Hematopoietic multipotent progenitor cell treated with erythropoietin and hydrocortisone succinate and interleukin-3 and kit ligand, for 8 days (in vitro differentiated cells): ENCODE data around the gene LRRC56.

Experiments used
- DNase-seq: peaks from one replicate; pipeline ENCODE4 v3.0.0-alpha.2; 2015

LRRC56 gene

GRCh38 chr11:575996-576768 lies 38.9 kb downstream of the LRRC56 start, which contains the start of gene PHRF1:
Gene PHRF1, plus strand, starts transcription at chr11:576470. Its CDS starts 5,043 bp downstream, at chr11:581513.
- DNase-seq: peak; percentile 94

DNA sequence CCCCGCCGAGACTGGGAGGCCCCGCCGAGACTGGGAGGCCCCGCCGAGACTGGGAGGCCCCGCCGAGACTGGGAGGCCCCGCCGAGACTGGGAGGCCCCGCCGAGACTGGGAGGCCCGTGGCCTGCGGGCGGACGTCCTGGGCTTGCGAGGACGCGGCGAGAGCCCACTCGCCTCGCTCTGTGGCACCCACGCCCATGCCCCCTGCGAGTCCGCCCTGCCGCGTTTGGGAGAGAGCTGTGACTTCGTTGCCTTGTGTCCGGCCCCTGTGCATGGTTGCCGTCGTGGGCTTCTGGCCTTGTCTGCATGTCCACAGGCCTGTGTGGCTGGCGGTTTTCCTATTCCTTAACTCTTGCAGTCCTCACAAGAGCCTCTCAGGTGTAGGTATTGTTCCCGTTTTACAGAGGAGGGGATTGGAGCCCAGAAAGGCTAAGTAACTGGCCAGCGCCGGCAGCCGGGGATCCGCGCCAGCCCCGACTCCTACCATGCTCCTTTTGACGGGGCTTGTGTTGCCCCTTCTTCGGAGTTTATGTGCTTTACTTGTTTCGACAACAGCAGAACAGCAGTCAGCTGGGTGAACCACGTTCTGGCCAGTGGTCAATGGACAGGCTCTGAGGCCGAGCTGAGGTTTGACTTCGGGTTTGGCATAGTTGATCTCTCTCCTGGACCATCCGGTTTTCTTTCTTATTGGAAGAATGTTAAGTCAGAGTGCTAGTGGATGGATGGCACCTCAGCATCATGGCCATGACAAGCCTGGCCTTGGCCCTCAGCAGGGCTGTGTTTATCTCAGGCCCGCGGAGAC lies 39.7 kb downstream of the LRRC56 start:
- DNase-seq: no peak

GRCh38 chr11:577611-577894 lies 40.2 kb downstream of the LRRC56 start:
- no peak for DNase-seq

- no peak for DNase-seq
Measured at GRCh38 chr11:578276-579035, 41.1 kb downstream of the LRRC56 start.

GRCh38 chr11:579830-580601 lies 42.7 kb downstream of the LRRC56 start:
- DNase-seq: no peak

GRCh38 chr11:581342-581741 lies 44.0 kb downstream of the LRRC56 start:
- DNase-seq: no peak

DNA sequence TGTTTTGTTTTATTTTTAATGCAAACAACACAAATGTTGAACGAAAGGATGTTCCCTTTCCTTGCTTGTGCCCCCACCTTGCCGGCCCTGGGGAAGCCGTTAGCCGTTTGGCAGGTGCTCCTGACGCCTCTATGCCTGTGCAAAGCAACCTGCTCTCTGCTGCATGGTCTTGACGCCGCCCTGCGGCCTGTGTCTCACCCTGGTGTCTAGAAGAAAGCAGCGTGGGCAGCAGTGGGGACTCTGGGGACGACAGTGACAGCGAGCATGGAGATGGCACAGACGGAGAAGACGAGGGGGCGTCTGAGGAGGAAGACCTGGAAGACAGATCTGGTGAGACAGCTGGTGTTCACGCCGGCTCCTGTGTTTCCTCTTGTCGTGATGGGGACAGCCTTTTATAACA lies 44.4 kb downstream of the LRRC56 start:
- no peak for DNase-seq

GRCh38 chr11:584287-584686 lies 47.0 kb downstream of the LRRC56 start:
- DNase-seq: no peak

DNA sequence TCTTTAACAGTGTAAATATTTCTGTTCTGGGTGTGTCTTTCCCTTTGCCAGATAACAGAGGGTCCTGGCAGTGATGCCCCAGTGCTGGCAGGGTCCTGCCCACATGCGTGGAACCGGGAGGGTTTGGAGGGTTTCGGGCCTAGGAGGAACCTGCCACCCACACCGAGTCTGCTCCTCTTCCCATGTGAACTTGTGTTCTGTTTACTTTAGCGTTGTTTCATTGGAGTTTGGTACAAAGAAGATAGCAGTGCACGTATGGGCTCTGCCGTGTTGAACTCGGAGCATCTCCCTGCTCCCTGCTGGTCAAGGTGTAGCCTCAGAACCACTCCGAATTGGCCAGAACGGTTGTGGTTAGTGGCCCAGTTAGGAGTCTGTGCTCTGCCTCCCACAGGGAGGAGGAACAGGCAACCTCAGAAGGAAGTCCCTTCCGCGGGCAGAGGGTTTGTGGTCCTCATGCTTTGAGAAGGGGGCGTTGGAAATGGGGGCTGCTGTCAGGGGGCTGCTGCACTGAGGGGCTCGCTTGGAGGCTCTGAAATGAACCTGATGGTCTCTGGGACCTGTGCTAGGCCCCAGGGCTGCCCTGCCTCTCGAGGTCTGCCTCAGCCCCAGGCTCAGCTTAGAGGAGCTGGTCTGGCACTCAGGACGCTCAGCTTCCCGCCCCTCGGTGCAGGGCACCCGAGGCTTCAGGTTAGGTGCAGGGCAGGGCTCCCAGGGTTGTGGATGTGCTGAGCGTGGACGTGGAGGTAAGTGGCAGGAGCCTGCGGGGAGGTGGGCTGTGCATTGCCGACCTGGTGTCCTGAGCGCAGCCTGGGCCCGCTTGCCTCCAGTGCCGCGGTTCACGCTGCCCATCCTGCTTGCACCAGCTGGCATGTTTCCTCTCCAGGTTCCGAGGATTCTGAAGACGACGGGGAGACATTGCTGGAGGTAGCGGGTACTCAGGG lies 49.3 kb downstream of the LRRC56 start:
- no peak for DNase-seq

GRCh38 chr11:587546-587945 lies 50.2 kb downstream of the LRRC56 start:
- DNase-seq: no peak

GRCh38 chr11:587978-588380 lies 50.7 kb downstream of the LRRC56 start:
- DNase-seq: no peak

GRCh38 chr11:589798-590197 lies 52.5 kb downstream of the LRRC56 start:
- DNase-seq: no peak

GRCh38 chr11:590997-591396 lies 53.7 kb downstream of the LRRC56 start:
- DNase-seq: no peak

DNA sequence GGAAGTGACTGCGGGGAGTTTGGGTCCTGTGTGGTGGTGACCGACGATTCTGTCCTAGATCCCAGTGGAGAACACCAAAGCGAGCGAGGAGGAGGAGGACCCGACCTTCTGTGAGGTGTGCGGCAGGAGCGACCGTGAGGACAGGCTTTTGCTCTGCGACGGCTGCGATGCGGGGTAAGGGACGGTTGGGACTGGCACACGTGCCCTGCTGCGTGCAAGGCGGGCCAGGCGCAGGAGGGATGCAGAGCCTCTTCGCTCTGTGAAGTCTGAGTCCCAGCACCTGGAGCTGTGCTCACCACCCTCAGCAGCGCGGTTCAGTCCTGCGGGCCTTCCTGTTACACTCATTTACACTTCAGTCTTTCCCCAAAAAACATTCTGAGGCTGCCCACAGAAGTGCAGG lies 55.2 kb downstream of the LRRC56 start:
- DNase-seq: no peak

DNA sequence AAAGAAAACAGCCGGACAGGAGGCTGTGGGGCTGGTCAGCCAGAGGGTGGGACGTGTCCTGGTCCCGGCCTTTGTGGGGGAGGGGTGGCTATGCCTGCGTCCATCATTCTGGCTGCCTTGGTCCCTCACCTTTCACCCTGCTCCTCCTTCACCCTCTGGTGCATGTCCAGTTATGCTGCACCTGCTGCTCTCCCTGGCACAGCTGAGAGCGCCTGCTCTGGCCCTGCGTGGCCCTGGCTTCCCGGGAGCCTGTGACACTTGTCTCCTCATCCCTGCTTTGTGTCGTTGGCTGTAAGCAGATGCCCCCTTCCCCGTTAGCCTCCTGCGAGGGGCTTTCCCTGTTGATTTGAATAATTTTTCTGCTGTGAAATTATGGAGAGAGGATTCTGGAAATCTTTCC lies 55.6 kb downstream of the LRRC56 start:
- no peak for DNase-seq

DNA sequence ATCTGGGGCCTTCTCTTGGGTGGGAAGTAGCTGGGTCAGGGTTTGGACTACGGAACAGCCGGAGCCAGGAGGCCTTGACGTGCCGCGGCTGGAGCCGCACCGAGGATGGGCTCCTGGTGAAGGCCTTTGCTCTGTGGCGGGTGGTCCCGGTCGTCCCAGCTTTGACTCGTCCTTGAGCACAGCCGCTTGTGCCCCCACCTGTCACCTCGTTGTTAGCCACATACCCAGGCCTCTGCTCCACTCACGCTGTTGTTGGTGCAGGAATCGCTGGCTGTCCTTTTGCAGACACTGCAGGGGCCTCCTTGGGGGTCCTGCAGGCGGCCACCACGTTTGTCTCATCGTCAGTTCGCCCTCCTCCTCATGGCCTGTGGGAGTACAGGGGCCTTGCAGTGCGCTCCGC lies 56.0 kb downstream of the LRRC56 start:
- no peak for DNase-seq

GRCh38 chr11:595400-595799 lies 58.1 kb downstream of the LRRC56 start:
- no peak for DNase-seq

DNA sequence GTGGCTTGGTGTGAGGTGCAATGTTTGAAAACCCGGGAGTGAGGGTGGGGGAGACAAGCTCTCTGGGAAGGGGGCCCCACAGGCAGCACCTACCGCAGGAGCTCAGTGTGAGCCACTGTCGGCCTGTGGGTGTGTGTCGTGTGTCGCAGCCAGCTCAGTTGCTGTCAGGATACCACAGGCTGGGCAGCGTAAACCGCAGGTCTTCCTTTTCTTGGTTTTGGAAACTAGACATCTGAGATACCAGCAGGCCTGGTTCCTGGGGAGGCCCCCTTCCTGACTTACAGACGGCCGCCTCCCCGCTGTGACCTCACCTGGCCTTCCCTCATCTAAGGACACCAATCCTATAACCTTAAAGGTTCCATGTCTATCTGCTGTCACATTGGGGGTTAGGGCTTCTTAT lies 59.0 kb downstream of the LRRC56 start:
- DNase-seq: no peak

DNA sequence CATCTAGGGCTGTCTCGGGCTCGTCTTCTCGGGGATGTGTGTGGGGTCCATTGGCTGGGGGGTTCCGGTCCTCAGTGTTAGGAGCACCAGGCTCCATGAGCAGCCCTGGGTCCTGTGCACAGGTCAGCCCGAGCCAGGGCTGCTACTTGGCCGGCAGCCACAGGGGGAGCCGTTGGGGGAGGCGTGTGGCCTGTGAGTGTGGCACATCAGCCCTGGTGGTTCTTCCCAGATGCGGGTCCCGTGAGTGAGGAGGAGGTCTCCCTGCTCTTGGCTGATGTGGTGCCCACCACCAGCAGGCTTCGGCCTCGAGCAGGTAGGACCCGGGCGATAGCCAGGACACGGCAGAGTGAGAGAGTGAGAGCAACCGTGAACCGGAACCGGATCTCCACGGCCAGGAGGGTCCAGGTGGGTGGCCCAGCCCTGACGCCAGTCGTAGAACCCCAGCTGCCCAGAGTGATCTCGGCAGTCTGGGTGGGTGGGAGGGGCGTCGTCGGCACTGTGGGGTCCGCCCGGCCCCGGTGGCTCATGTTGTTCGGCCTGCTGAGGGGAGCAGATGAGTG lies 59.9 kb downstream of the LRRC56 start:
- no peak for DNase-seq

GRCh38 chr11:598005-598680 lies 60.8 kb downstream of the LRRC56 start:
- no peak for DNase-seq
